Cardiac muscle cell (in vitro differentiated cells and primary cell): ENCODE measurements around the gene CEACAM4. TPM values are rescaled to one million over a fixed set of nuclear protein-coding genes. Genes with fewer than 3 reads are reported as not detected.

ENCODE experiments used
- DNase-seq, 2 donors: peaks; one replicate each; pipeline versions ENCODE4 v3.0.0 to v3.0.0-alpha.2; 2010 to 2017; ENCODE audit warnings: low read depth in 1 of 2, low spot score in 1 of 2
- H3K27ac ChIP-seq: fragments of 200-600 bp; sonication (generic); 2 replicates; pipeline ENCODE4 v1.5.1; 2016
- H3K27me3 ChIP-seq: fragments of 200-600 bp; sonication (generic); 2 replicates; pipeline ENCODE4 v1.6.0; 2016; ENCODE audit warnings: control low read depth
- H3K36me3 ChIP-seq: fragments of 200-600 bp; sonication (generic); 2 replicates; pipeline ENCODE4 v1.5.1; 2016; ENCODE audit warnings: control low read depth
- H3K4me1 ChIP-seq: fragments of 200-600 bp; sonication (generic); 2 replicates; pipeline ENCODE4 v1.8.1; 2017; ENCODE audit warnings: low read depth, mild to moderate bottlenecking, mixed run types
- H3K4me3 ChIP-seq: fragments of 200-600 bp; sonication (generic); 2 replicates; pipeline ENCODE4 v1.5.1; 2016; ENCODE audit warnings: mild to moderate bottlenecking
- H3K9me3 ChIP-seq: fragments of 200-600 bp; sonication (generic); 2 replicates; pipeline ENCODE4 v1.5.1; 2017; ENCODE audit warnings: low read depth, mild to moderate bottlenecking, control low read depth
- polyA plus RNA-seq: library from polyadenylated mRNA; unstranded; fragments of >200 nt; fragmentation: Nextera tagmentation; extraction: Ambion mirVana; gene quantifications from 2 replicates; pipeline ENCODE4 v1.2.1, GENCODE V29; 2016
- total RNA-seq: library from RNA; depleted of rRNA; stranded (reverse); fragments of >200 nt; gene quantifications from 2 replicates; pipeline ENCODE4 v1.2.3, GENCODE V29; 2016
- TF ChIP-seq, protein P1 (sequence below): IDR thresholded peaks from 2 replicates; pipeline ENCODE4 v1.5.1; 2012; ENCODE audit warnings: low read depth, mild to moderate bottlenecking, low read length

The CEACAM4 gene
- total and polyA plus RNA-seq, 2 experiments from 2014 or later = not detected

DNA sequence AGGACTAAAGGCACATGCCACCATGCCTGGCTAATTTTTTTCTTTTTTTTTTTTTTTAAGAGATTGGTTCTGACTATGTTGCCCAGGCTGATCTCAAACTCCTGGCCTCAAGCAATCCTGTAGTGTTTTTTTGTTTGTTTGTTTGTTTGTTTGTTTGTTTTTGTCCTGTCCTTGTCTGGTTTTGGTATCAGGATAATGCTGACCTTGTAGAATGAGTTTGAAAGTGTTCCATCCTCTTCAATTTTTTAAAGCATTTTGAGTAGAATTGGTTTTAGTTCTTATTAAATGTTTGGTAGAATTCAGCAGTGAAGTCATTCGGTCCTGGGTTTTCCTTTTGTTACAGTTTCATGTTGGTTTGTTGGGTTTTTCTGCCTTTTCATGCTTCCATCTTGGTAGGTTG lies 19.2 kb downstream of the CEACAM4 start:
- Histone ChIP-seq H3K4me3 (no peak overlapping the region), H3K4me1 (no peaks in the 10 kb centered on the region), H3K36me3 (no peaks in the 10 kb centered on the region), H3K27me3 (no peaks in the 10 kb centered on the region), H3K9me3 (no peaks in the 10 kb centered on the region), H3K27ac (no peak overlapping the region)
- no peak for DNase-seq
- TF ChIP-seq, protein P1, sequence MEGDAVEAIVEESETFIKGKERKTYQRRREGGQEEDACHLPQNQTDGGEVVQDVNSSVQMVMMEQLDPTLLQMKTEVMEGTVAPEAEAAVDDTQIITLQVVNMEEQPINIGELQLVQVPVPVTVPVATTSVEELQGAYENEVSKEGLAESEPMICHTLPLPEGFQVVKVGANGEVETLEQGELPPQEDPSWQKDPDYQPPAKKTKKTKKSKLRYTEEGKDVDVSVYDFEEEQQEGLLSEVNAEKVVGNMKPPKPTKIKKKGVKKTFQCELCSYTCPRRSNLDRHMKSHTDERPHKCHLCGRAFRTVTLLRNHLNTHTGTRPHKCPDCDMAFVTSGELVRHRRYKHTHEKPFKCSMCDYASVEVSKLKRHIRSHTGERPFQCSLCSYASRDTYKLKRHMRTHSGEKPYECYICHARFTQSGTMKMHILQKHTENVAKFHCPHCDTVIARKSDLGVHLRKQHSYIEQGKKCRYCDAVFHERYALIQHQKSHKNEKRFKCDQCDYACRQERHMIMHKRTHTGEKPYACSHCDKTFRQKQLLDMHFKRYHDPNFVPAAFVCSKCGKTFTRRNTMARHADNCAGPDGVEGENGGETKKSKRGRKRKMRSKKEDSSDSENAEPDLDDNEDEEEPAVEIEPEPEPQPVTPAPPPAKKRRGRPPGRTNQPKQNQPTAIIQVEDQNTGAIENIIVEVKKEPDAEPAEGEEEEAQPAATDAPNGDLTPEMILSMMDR = no peak

DNA sequence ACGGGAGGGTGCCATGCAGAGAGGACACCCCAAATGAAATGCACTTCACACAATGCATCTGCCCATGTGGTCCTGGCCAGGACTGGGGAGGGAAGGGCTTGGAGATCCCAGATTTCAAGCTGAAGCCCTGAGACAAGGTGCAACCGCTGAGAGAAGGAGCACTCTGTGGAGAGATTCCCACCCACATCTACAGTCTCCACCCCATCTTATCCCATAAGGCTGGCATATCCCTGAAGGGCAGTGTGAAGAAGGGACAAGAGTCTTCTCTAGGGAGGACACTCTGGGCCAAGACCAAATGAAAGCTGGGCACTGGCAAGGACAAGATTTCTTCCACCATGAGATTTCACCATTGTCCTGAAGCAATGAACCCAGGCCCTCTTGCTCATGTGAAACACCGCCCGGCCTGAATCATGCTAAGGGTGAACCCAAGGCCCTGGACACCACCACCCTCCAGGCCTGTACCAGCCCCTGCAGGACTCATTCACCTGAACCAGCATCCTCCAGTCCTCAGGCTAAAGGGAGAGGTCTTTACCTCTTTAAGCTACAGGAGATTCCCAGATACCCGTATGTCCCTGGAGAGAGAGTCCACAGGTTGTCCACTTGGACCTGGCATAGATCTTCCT lies 20.5 kb downstream of the CEACAM4 start:
- H3K9me3 ChIP-seq = no peaks in the 10 kb centered on the region
- H3K27me3 ChIP-seq = no peaks in the 10 kb centered on the region
- no peaks in the 10 kb centered on the region for H3K4me1 ChIP-seq
- no peak for DNase-seq
- no peak overlapping the region for H3K27ac ChIP-seq
- H3K4me3 ChIP-seq = no peak overlapping the region
- no peaks in the 10 kb centered on the region for H3K36me3 ChIP-seq
- TF ChIP-seq, protein P1 = no peak

DNA sequence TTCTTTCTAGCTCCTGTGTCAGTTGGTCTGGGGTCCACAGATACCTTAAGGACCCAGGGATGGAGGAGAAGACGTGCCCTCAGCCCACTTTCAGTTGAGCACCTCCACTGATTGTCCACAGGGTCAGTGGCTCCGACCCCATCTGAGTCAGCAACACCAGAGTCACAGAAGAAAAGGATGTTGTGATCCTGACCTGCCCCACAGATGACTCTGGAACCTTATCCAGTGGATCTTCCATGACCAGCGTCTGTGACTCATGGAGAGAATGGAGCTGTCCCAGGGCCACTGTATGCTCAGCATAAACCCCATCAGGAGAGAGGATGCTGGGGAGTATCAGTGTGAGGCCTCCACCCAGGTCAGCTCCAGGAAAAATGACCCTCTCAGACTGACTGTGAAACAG lies 22.0 kb downstream of the CEACAM4 start:
- Histone ChIP-seq H3K27ac (no peak overlapping the region), H3K4me1 (no peaks in the 10 kb centered on the region), H3K9me3 (no peaks in the 10 kb centered on the region), H3K27me3 (no peaks in the 10 kb centered on the region), H3K4me3 (no peak overlapping the region), H3K36me3 (no peaks in the 10 kb centered on the region)
- DNase-seq = no peak
- TF ChIP-seq, protein P1 = no peak

DNA sequence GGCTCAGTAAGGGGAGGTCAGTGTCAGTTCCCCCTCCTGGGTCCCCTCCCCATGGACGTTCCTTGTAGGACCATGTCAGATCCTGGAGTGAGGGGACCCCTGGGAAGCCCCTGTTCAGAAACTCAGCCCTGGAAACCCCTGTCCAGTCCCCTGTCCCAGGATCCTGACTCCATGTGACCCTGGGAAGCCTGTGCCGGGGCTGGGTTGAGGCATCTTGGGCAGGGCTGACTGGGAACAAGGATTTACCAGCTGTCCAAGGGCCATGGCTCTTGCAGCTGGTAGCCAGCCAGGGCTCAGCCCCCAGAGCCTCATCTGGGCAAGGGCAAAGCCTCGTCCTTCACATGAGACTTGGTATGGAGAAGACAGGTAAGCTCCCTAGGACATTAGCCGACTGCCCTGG lies 25.1 kb downstream of the CEACAM4 start:
- no peaks in the 10 kb centered on the region for H3K27me3 ChIP-seq

DNA sequence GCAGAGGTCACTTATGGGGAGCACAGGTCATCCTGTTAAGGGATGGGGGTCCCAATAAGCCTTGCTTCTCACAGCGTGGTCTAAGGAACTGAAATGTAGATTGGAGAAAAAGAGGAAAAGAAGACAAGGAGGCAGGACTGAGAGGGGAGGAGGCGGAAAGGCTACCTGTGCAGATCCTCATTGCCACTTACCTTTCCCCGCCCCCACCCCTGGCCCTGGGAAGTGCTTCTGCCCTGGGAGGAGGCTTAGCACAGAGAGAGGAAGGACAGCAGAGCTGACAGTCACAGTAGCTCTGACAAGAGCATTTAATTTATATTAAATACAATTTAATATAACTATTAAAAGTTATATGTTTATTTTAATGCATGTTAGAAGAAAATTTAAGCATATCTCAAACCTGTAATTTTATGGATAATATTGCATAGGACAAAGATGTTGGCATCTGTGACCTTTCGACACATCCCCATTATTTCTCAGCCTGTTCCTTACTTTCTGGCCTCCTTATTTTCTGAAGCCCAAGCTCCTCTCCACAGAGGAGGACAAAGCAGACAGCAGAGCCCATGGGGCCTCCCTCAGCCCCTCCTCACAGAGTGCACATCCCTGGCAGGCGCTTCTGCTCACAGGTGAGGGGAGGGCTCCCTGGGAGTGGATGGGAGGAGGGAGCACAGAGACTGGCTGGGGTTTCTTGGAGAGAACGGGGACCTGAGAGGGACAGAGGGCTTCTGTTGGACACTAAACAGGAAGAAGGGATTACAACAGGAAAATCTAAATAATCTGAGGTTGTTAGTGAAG lies 27.5 kb downstream of the CEACAM4 start:
- no peaks in the 10 kb centered on the region for H3K36me3 ChIP-seq
- no peaks in the 10 kb centered on the region for H3K9me3 ChIP-seq
- H3K27ac ChIP-seq = no peak overlapping the region
- H3K4me1 ChIP-seq = no peaks in the 10 kb centered on the region
- TF ChIP-seq, protein P1 = no peak
- H3K4me3 ChIP-seq = no peak overlapping the region
- H3K27me3 ChIP-seq = no peaks in the 10 kb centered on the region
- DNase-seq = no peak

More for the DNA sequence above, 25.1 kb downstream of the CEACAM4 start:
- no peak overlapping the region for H3K27ac ChIP-seq
- H3K4me3 ChIP-seq = no peak overlapping the region
- H3K9me3 ChIP-seq = no peaks in the 10 kb centered on the region
- no peaks in the 10 kb centered on the region for H3K4me1 ChIP-seq
- TF ChIP-seq, protein P1 = no peak
- H3K36me3 ChIP-seq = no peaks in the 10 kb centered on the region
- no peak for DNase-seq
